Measurements from ENCODE around the gene TNNC1.

GRCh38 chr3:52481819-52482521, 28.1 kb upstream of the TNNC1 start:
- TF ChIP-seq EZH2phosphoT487 (IDR thresholded peaks at IDR 0.05; ENCODE audit: low read depth) (no peak), CTCF (IDR thresholded peaks at IDR 0.05; ENCODE audit: low read depth, low read length) (peak; percentile 58)

All from OCI-LY3 (cell line).